Osteoblast (primary cell): ENCODE results near the gene MAZ. TPM values are rescaled to one million over a fixed set of nuclear protein-coding genes. Genes with fewer than 3 reads are reported as not detected.
"Not testable (repeated sequence)": the region's sequence is repeated elsewhere in the genome, so short reads cannot be mapped to it uniquely, and the experiment has no call there.

Experiments
- DNase-seq: peaks from one replicate; pipeline ENCODE4 v3.0.0; 2011; ENCODE audit warnings: low spot score, mixed read lengths; ENCODE audit not compliant: insufficient read length; ENCODE audit errors: missing footprints
- H2AFZ ChIP-seq: 2 replicates; pipeline ENCODE4 v1.6.0; 2011; ENCODE audit warnings: mild to moderate bottlenecking, low read length
- H3K27ac ChIP-seq: 2 replicates; pipeline ENCODE4 v1.5.1; 2011; ENCODE audit warnings: mild to moderate bottlenecking, low read depth, low read length, moderate library complexity
- H3K27me3 ChIP-seq: 2 replicates; pipeline ENCODE4 v1.6.0; 2012; ENCODE audit warnings: mild to moderate bottlenecking, control low read depth, inconsistent platforms, low read length, moderate library complexity; ENCODE audit not compliant: insufficient read depth
- H3K36me3 ChIP-seq: 2 replicates; pipeline ENCODE4 v1.5.1; 2011; ENCODE audit warnings: mild to moderate bottlenecking, low read length, control low read depth, moderate library complexity; ENCODE audit not compliant: insufficient read depth
- H3K4me1 ChIP-seq: 2 replicates; pipeline ENCODE4 v1.5.1; 2011; ENCODE audit warnings: mild to moderate bottlenecking, low read length, control low read depth, moderate library complexity; ENCODE audit not compliant: insufficient read depth
- H3K4me2 ChIP-seq: 2 replicates; pipeline ENCODE4 v1.6.0; 2011; ENCODE audit warnings: mild to moderate bottlenecking, low read length; ENCODE audit not compliant: insufficient read depth
- H3K4me3 ChIP-seq: fragments of 200-600 bp; sonication (generic); 3 replicates; pipeline ENCODE4 v1.5.1; 2012; ENCODE audit warnings: mild to moderate bottlenecking, low read length, inconsistent platforms; ENCODE audit not compliant: insufficient read depth
- H3K79me2 ChIP-seq: 2 replicates; pipeline ENCODE4 v1.6.0; 2012; ENCODE audit warnings: mild to moderate bottlenecking, low read length, control low read depth, inconsistent platforms; ENCODE audit not compliant: insufficient read depth
- H3K9me3 ChIP-seq: 2 replicates; pipeline ENCODE4 v1.5.1; 2011; ENCODE audit warnings: low read depth, low read length, control low read depth
- H4K20me1 ChIP-seq: 2 replicates; pipeline ENCODE4 v1.6.0; 2012; ENCODE audit warnings: mild to moderate bottlenecking, low read length, control low read depth; ENCODE audit not compliant: insufficient read depth
- total RNA-seq: library from RNA; depleted of rRNA; stranded (reverse); fragments of >200 nt; gene quantifications from 2 replicates; pipeline ENCODE4 v1.2.3, GENCODE V29; 2012
- TF ChIP-seq, protein P1 (sequence below): IDR thresholded peaks from 2 replicates; pipeline ENCODE4 v1.5.1; 2011; ENCODE audit warnings: mild to moderate bottlenecking, low read depth, low read length, moderate library complexity; ENCODE audit errors: extremely low read depth

MAZ gene
- total RNA-seq, 1 donor, result 267 TPM

GRCh38 chr16:29770250-29770929 is 35.9 kb upstream of the MAZ start:
- peaks cover 4% of the 10 kb centered on the region for H3K27me3 ChIP-seq
- no peak for DNase-seq
- TF ChIP-seq, protein P1, sequence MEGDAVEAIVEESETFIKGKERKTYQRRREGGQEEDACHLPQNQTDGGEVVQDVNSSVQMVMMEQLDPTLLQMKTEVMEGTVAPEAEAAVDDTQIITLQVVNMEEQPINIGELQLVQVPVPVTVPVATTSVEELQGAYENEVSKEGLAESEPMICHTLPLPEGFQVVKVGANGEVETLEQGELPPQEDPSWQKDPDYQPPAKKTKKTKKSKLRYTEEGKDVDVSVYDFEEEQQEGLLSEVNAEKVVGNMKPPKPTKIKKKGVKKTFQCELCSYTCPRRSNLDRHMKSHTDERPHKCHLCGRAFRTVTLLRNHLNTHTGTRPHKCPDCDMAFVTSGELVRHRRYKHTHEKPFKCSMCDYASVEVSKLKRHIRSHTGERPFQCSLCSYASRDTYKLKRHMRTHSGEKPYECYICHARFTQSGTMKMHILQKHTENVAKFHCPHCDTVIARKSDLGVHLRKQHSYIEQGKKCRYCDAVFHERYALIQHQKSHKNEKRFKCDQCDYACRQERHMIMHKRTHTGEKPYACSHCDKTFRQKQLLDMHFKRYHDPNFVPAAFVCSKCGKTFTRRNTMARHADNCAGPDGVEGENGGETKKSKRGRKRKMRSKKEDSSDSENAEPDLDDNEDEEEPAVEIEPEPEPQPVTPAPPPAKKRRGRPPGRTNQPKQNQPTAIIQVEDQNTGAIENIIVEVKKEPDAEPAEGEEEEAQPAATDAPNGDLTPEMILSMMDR, result no peak
- no peak overlapping the region for H3K4me2 ChIP-seq
- no peak overlapping the region for H3K4me3 ChIP-seq
- no peaks in the 10 kb centered on the region for H4K20me1 ChIP-seq
- H2AFZ ChIP-seq, result no peak overlapping the region
- no peaks in the 10 kb centered on the region for H3K79me2 ChIP-seq
- H3K36me3 ChIP-seq, result no peaks in the 10 kb centered on the region
- no peaks in the 10 kb centered on the region for H3K4me1 ChIP-seq
- no peaks in the 10 kb centered on the region for H3K9me3 ChIP-seq
- H3K27ac ChIP-seq, result no peak overlapping the region

DNA sequence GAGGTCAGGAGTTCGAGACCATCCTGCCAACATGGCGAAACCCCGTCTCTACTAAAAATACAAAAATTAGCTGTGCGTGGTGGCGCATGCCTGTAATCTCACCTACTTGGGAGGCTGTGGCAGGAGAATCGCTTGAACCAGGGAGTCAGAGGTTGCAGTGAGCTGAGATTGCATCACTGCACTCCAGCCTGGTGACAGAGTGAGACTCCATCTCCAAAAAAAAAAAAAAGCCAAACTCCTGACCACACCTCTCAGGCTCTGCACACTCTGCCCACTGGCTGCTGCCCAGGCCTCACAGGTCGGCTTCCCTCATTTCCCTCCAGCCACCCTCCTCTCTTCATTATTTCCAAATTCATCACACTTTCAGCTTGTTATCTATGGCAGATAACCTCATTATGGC is 34.0 kb upstream of the MAZ start:
- H3K27me3 ChIP-seq, H3K4me2 ChIP-seq, H4K20me1 ChIP-seq, H3K79me2 ChIP-seq, H2AFZ ChIP-seq, H3K9me3 ChIP-seq, H3K4me3 ChIP-seq, H3K36me3 ChIP-seq, H3K4me1 ChIP-seq, H3K27ac ChIP-seq: not testable (repeated sequence)
- DNase-seq, result peak; percentile 29

DNA sequence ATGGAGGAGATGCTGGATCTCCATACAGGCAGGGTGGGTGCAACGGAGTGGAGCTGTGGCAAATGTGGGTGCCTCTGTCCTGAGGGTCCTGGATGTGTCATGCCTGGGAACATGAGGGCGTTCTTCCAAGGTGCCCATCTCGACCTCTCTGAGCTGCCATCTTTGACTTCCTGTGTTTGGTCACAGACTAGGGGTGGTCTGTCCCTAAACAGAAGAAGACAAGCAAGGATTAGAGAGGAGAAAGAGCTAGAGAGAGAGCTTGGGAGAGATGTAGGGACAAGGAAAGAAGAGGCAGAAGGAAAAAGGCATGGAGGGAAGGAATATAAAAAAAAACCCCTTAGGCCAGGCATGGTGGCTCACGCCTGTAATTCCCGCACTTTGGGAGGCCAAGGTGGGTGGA is 31.6 kb upstream of the MAZ start:
- TF ChIP-seq, protein P1, result no peak
- no peak overlapping the region for H3K4me3 ChIP-seq
- no peaks in the 10 kb centered on the region for H3K4me1 ChIP-seq
- H3K36me3 ChIP-seq, result no peaks in the 10 kb centered on the region
- H3K27me3 ChIP-seq, result peaks cover 7% of the 10 kb centered on the region
- no peaks in the 10 kb centered on the region for H3K79me2 ChIP-seq
- no peaks in the 10 kb centered on the region for H4K20me1 ChIP-seq
- H2AFZ ChIP-seq, result no peak overlapping the region
- no peak overlapping the region for H3K27ac ChIP-seq
- peak; percentile 15 for DNase-seq
- no peaks in the 10 kb centered on the region for H3K9me3 ChIP-seq
- H3K4me2 ChIP-seq, result no peak overlapping the region

GRCh38 chr16:29775742-29776408 is 30.5 kb upstream of the MAZ start:
- H3K36me3 ChIP-seq, result no peaks in the 10 kb centered on the region
- no peaks in the 10 kb centered on the region for H4K20me1 ChIP-seq
- DNase-seq, result peak; percentile 81
- no peaks in the 10 kb centered on the region for H3K79me2 ChIP-seq
- no peaks in the 10 kb centered on the region for H3K9me3 ChIP-seq
- H3K4me1 ChIP-seq, result no peaks in the 10 kb centered on the region
- H3K27ac ChIP-seq, result no peak overlapping the region
- H3K27me3 ChIP-seq, result peaks cover 10% of the 10 kb centered on the region
- no peak overlapping the region for H2AFZ ChIP-seq
- TF ChIP-seq, protein P1, result no peak
- H3K4me2 ChIP-seq, result no peak overlapping the region
- no peak overlapping the region for H3K4me3 ChIP-seq
